Ascending aorta (tissue), 2 donors: ENCODE data around the gene B3GALT5. TPM values are rescaled to one million over a fixed set of nuclear protein-coding genes. Genes with fewer than 3 reads are reported as not detected.
"Not testable (repeated sequence)": the region's sequence is repeated elsewhere in the genome, so short reads cannot be mapped to it uniquely, and the experiment has no call there.

Source experiments
- DNase-seq, 2 donors: peaks; one replicate each; pipeline ENCODE4 v3.0.0-alpha.2; 2019; ENCODE audit warnings: low spot score in 2 of 2
- H3K27ac ChIP-seq, 2 donors: fragments of 200-600 bp; sonication (generic); one replicate each; pipeline ENCODE4 v1.5.1; 2016 to 2017; ENCODE audit warnings: mild to moderate bottlenecking in 1 of 2
- H3K27me3 ChIP-seq: fragments of 200-600 bp; sonication (generic); one replicate; pipeline ENCODE4 v1.5.1; 2017
- H3K36me3 ChIP-seq, 2 donors: fragments of 200-600 bp; sonication (generic); one replicate each; pipeline ENCODE4 v1.5.1; 2016
- H3K4me1 ChIP-seq, 2 donors: fragments of 200-600 bp; sonication (generic); one replicate each; pipeline ENCODE4 v1.5.1; 2016 to 2017; ENCODE audit warnings: mild to moderate bottlenecking in 1 of 2
- H3K4me3 ChIP-seq, 2 donors: fragments of 200-600 bp; sonication (generic); one replicate each; pipeline ENCODE4 v1.5.1; 2016 to 2017; ENCODE audit warnings: mild to moderate bottlenecking in 1 of 2
- H3K9me3 ChIP-seq, 2 donors: fragments of 200-600 bp; sonication (generic); one replicate each; pipeline ENCODE4 v1.5.1; 2016
- CTCF ChIP-seq, 3 experiments: fragments of 200-600 bp in 2 of 3; fragments of 450-650 bp in 1 of 3; sonication (generic) in 2 of 3; IDR thresholded peaks; one replicate each; pipeline ENCODE4 v1.5.1; 2016 to 2019; ENCODE audit warnings: antibody characterized with exemption in 3 of 3, mild to moderate bottlenecking in 1 of 3, moderate library complexity in 1 of 3
- intact Hi-C: fragments of 100-400 bp; cut with DNase I; formaldehyde crosslinking; loops from one replicate; pipeline ENCODE4 v1.15.1; 2023
- total RNA-seq: library from RNA; depleted of rRNA; stranded (reverse); fragments of >200 nt; gene quantifications from one replicate; pipeline ENCODE4 v1.1.0, GENCODE V29; 2016

The B3GALT5 gene
- total RNA-seq, 1 donor from 2014 or later, result not detected

GRCh38 chr21:39576518-39577128 lies 36.1 kb upstream of the B3GALT5 start:
- Histone ChIP-seq H3K36me3 (no peaks in the 10 kb centered on the region), H3K27ac (no peak overlapping the region), H3K27me3 (no peaks in the 10 kb centered on the region), H3K4me1 (no peaks in the 10 kb centered on the region), H3K4me3 (no peak overlapping the region), H3K9me3 (no peaks in the 10 kb centered on the region)
- no peak for DNase-seq
- no peak for TF ChIP-seq CTCF (IDR thresholded peaks at IDR 0.05)
- intact Hi-C loops, result no loop called here

DNA sequence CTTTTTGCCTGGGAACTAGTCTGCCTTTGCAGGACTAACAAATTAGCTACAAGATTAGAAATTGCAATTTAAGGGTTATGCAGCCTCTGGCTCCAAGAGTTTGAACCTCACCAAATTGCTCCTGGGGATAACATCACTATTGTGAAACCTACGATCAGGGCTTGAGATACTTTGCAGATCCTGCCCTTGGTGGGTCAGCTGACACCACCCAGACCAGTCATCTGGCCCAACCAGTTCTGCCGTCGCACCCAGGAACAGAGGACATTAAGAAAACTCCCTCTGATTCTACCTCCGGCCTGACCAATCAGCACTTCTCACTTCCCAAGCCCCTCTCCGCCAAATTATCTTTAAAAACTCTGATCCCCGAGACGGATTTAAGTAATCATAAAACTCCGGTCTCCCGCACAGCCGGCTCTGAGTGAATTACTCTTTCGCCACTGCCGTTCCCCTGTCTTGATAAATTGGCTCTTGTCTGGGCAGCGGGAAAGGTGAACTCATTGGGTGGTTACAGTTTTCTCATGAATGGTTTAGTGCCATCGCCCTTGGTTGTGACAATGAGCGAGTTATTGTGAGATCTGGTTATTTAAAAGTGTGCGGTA lies 32.9 kb upstream of the B3GALT5 start:
- Histone ChIP-seq H3K4me3 (no peak overlapping the region), H3K9me3 (peaks cover 0 to 1% of the 10 kb centered on the region in 2 donors), H3K4me1 (no peaks in the 10 kb centered on the region), H3K36me3 (no peaks in the 10 kb centered on the region), H3K27me3 (no peaks in the 10 kb centered on the region), H3K27ac (no peak overlapping the region)
- no peak for TF ChIP-seq CTCF (IDR thresholded peaks at IDR 0.05)
- no peak for DNase-seq
- intact Hi-C loops, result no loop called here

DNA sequence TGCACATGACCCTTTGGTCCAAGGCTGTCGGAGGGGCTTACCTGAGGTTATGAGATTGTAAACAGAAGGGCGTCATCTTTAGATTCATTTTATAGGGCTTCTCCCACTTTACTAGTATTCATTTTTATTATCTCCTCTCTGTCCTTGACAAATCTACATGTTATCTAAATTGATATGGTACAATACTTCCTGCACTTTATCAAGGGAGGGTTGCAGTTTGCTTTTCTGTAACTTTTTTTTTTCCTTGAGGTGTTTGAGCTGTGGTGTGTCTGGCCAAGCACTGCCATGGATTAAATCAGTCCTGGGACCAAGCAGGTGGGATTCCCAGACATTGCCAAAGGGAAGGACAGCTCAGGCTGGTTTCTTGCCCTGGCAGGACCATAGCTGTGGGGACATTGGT lies 32.0 kb upstream of the B3GALT5 start:
- no peaks in the 10 kb centered on the region for H3K4me1 ChIP-seq
- no peak for TF ChIP-seq CTCF (IDR thresholded peaks at IDR 0.05)
- intact Hi-C loops, result no loop called here
- DNase-seq, result no peak
- H3K27ac ChIP-seq, result no peak overlapping the region
- no peak overlapping the region for H3K4me3 ChIP-seq
- H3K9me3 ChIP-seq, result peaks cover 0 to 6% of the 10 kb centered on the region in 2 donors
- H3K27me3 ChIP-seq, result no peaks in the 10 kb centered on the region
- H3K36me3 ChIP-seq, result no peaks in the 10 kb centered on the region

GRCh38 chr21:39581414-39581813 lies 31.3 kb upstream of the B3GALT5 start:
- Histone ChIP-seq H3K4me1 (no peaks in the 10 kb centered on the region), H3K27me3 (no peaks in the 10 kb centered on the region), H3K36me3 (no peaks in the 10 kb centered on the region), H3K27ac (no peak overlapping the region), H3K9me3 (peaks cover 0 to 6% of the 10 kb centered on the region in 2 donors), H3K4me3 (no peak overlapping the region)
- DNase-seq, result no peak
- intact Hi-C loops, result no loop called here
- TF ChIP-seq CTCF (IDR thresholded peaks at IDR 0.05), result no peak

- Histone ChIP-seq H3K36me3 (no peaks in the 10 kb centered on the region), H3K27ac (no peak overlapping the region), H3K27me3 (no peaks in the 10 kb centered on the region), H3K4me3 (no peak overlapping the region), H3K4me1 (no peaks in the 10 kb centered on the region), H3K9me3 (peaks cover 0 to 6% of the 10 kb centered on the region in 2 donors)
- no peak for DNase-seq
- no peak for TF ChIP-seq CTCF (IDR thresholded peaks at IDR 0.05)
- intact Hi-C loops, result no loop called here
Observed at GRCh38 chr21:39582749-39583148, 30.0 kb upstream of the B3GALT5 start.

GRCh38 chr21:39583586-39583985 lies 29.2 kb upstream of the B3GALT5 start:
- H3K9me3 ChIP-seq, H3K27me3 ChIP-seq, H3K4me1 ChIP-seq, H3K36me3 ChIP-seq, intact Hi-C loops, H3K27ac ChIP-seq, H3K4me3 ChIP-seq, DNase-seq: not testable (repeated sequence)
